Measurements from ENCODE around the gene HNRNPA0. TPM values are rescaled to one million over a fixed set of nuclear protein-coding genes. Genes with fewer than 3 reads are reported as not detected.

The HNRNPA0 gene
- total and polyA plus RNA-seq, 2 experiments from 2014 or later, result 15.1 to 39.9 TPM

- Histone ChIP-seq H3K27me3 (ENCODE audit: insufficient read depth) (no peaks in the 10 kb centered on the region), H2AFZ (no peak overlapping the region), H4K20me1 (replicated peaks; ENCODE audit: insufficient read depth) (no peaks in the 10 kb centered on the region; the same call in 1 of the 2 replicates), H3K36me3 (ENCODE audit: insufficient read depth) (peaks cover 16% of the 10 kb centered on the region; the same call in 1 of the 2 replicates), H3K27ac (ENCODE audit: low read depth) (no peak overlapping the region), H3K4me2 (no peak overlapping the region), H3F3A (replicated peaks; ENCODE audit: low read depth) (no peaks in the 10 kb centered on the region), H3K79me2 (replicated peaks; ENCODE audit: insufficient read depth) (0 out of 2 replicates have a peak, but pooled peaks cover 3% of the 10 kb centered on the region), H3K9me2 (ENCODE audit: insufficient read depth) (no peaks in the 10 kb centered on the region), H3K4me3 (no peak overlapping the region), H3K4me1 (ENCODE audit: insufficient read depth) (no peaks in the 10 kb centered on the region)
- DNase-seq (ENCODE audit: low spot score) (no peak), ATAC-seq (no peak)
- Mint-ChIP-seq H3K4me3 (no peak overlapping the region), H3K9me3 (peaks cover 18% of the 10 kb centered on the region), H3K4me1 (no peaks in the 10 kb centered on the region), H3K36me3 (ENCODE audit: low read depth) (peaks cover 40% of the 10 kb centered on the region), H3K27ac (no peak overlapping the region), H3K27me3 (ENCODE audit: insufficient read depth, low read depth, poor library complexity) (no peaks in the 10 kb centered on the region)
- TF ChIP-seq EZH2phosphoT487 (IDR thresholded peaks at IDR 0.05; ENCODE audit: unreplicated experiment), result no peak
Measured at GRCh38 chr5:137714494-137714893, 39.7 kb downstream of the HNRNPA0 start.

GRCh38 chr5:137712139-137712667 lies 42.0 kb downstream of the HNRNPA0 start:
- no peaks in the 10 kb centered on the region for H3K9me2 ChIP-seq (ENCODE audit: insufficient read depth)
- H3K27ac ChIP-seq (ENCODE audit: low read depth), result no peak overlapping the region
- no peaks in the 10 kb centered on the region for H3F3A ChIP-seq (replicated peaks; ENCODE audit: low read depth)
- H3K79me2 ChIP-seq (replicated peaks; ENCODE audit: insufficient read depth), result 0 out of 2 replicates have a peak, but pooled peaks cover 3% of the 10 kb centered on the region
- no peaks in the 10 kb centered on the region for H3K4me1 ChIP-seq (ENCODE audit: insufficient read depth)
- H3K27ac Mint-ChIP-seq, result no peak overlapping the region
- DNase-seq (ENCODE audit: low spot score) (no peak), ATAC-seq (no peak)
- peaks cover 48% of the 10 kb centered on the region for H3K36me3 Mint-ChIP-seq (ENCODE audit: low read depth)
- no peaks in the 10 kb centered on the region for H4K20me1 ChIP-seq (replicated peaks; ENCODE audit: insufficient read depth)
- H3K4me1 Mint-ChIP-seq, result no peaks in the 10 kb centered on the region
- no peak overlapping the region for H3K4me3 ChIP-seq
- H3K4me2 ChIP-seq, result no peak overlapping the region
- no peak overlapping the region for H2AFZ ChIP-seq
- H3K9me3 Mint-ChIP-seq, result peaks cover 18% of the 10 kb centered on the region
- peaks cover 15% of the 10 kb centered on the region; the same call in 1 of the 2 replicates for H3K36me3 ChIP-seq (ENCODE audit: insufficient read depth)
- no peaks in the 10 kb centered on the region for H3K27me3 ChIP-seq (ENCODE audit: insufficient read depth)
- H3K27me3 Mint-ChIP-seq (ENCODE audit: insufficient read depth, low read depth, poor library complexity), result no peaks in the 10 kb centered on the region
- H3K4me3 Mint-ChIP-seq, result no peak overlapping the region
- TF ChIP-seq ZNF462 (CRISPR knock-in tag; IDR thresholded peaks at IDR 0.05) (no peak), ETS1 (IDR thresholded peaks at IDR 0.05) (no peak), CREB1 (CRISPR knock-in tag; IDR thresholded peaks at IDR 0.05; ENCODE audit: low read depth) (no peak), CTCF (conservative IDR thresholded peaks at IDR 0.05; ENCODE audit: low read depth in 2 of 2) (no peak), ZNF331 (CRISPR knock-in tag; IDR thresholded peaks at IDR 0.05; ENCODE audit: low read depth) (no peak), ZNF114 (CRISPR knock-in tag; IDR thresholded peaks at IDR 0.05) (no peak), POLR2AphosphoS5 (IDR thresholded peaks at IDR 0.05; ENCODE audit: low read depth) (no peak), REST (IDR thresholded peaks at IDR 0.05; ENCODE audit: unreplicated experiment) (no peak)

All from GM23338 (cell line).